ENCODE data around the gene TUBB4B.
A peak's percentile ranks its signal among the peaks of the same experiment; 100 is the strongest.

Gene TUBB4B

DNA sequence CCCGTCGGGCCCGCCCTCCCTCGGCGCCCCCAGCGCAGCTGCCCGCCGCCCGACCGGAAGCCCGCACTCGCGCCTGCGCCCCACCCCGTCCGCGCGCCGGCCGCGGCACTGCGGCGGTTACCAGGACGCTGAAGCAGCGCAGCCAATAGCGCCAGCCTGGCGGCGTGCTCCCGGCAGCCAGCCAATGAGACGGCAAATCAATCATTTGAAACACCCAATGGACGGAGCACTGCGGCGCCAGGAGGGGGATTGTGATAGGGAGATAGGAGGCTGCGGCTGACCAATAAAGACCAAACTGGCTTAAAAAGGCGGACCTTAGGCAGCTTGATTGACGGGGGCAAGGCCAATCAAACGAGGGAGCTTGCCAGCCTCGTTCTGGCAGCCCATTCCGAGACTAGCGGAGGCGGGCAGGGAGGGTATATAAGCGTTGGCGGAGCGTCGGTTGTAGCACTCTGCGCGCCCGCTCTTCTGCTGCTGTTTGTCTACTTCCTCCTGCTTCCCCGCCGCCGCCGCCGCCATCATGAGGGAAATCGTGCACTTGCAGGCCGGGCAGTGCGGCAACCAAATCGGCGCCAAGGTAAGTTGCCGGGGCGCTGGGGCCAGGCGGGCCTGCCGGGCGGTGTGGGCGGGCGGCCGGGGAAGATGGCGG lies at the start of gene TUBB4B:
Gene TUBB4B (plus strand): TSS at position 447 of the 649 bp plus-strand sequence. CDS start 74 bp downstream, at position 521.
- peak; percentile 100 for DNase-seq (ENCODE audit: low read depth)

DNA sequence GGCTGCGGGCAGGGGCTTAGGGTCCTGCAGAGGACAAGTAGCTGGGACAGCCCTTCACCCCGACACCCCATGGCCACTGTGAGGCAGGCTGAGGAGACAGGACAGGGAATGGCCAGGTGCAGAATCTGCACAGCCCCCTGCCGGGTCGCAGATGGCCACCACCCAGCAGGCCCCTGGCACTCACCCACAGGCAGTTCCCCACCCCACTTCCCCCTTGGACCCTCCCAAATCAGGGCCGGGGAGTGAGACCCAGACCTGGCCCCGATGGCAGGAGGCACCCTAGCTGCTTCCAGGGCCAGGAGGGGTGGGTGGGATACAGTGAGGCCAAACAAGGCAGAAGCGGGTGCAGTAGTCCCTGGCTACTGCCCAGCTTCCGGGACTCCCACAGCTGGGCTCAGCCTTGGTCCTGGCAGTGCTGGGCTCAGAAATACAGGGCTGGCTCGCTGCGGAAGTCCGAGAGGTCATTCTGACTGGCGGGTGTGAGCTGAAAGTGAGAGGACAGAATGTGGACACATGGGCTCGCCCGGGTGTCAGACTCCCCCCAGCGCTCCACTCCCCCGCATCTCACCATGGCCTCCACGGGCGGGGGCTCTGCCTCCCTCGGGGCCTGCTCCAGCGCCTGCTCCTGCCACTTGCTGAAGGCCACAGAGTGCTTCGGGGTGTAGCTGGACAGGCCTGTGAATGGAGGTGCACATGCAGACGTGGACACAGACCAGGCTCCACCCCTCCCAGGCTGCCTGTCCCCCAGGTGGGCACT lies 49.2 kb upstream of the TUBB4B start:
- no peak for DNase-seq (ENCODE audit: low read depth)

- no peak for DNase-seq (ENCODE audit: low read depth)
These were observed 48.7 kb upstream of the TUBB4B start for GRCh38 chr9:137192448-137192780.

- DNase-seq (ENCODE audit: low read depth) = no peak
These were observed 48.2 kb upstream of the TUBB4B start for GRCh38 chr9:137192859-137193258.

DNA sequence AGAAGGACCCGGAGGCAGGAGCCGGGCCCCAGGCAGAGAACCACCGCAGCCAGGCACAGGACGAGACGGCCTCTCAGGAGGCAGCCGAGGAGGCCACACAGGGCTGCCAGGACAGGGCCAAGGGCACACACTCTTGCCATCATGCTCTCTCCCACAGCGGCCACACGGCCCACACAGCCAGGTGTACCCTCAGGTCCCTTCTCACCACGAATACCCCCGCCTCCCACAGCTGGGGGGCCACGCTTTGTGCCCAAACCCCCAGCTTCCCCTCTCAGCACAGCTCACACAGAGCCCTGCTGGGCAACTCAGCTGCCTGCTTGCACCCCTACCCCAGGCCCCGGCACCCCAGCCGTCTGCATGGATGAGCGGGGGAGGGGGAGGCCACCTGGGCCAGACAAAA lies 47.3 kb upstream of the TUBB4B start:
- no peak for DNase-seq (ENCODE audit: low read depth)

DNA sequence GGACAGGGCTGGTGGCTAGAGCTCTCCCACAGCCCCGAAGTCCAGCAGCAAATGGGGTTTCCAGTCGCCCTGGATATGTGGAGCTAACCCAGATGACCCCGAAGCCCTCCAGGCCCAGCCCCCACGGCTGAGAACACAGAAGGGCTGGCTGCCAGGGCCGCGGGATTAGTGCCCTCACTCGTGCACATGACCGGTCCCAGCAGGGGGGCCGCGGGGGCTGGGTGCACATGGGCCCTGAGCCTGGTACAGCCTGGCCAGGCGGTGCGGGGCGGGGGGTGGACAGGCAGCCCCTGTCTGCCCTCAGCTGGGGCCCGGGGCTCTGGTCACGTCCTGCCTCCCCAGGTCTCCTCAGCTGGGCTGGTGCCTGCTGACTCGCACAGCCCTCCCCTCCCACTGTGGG lies 46.7 kb upstream of the TUBB4B start:
- no peak for DNase-seq (ENCODE audit: low read depth)

GRCh38 chr9:137194909-137195308 lies 46.2 kb upstream of the TUBB4B start:
- DNase-seq (ENCODE audit: low read depth) = no peak

DNA sequence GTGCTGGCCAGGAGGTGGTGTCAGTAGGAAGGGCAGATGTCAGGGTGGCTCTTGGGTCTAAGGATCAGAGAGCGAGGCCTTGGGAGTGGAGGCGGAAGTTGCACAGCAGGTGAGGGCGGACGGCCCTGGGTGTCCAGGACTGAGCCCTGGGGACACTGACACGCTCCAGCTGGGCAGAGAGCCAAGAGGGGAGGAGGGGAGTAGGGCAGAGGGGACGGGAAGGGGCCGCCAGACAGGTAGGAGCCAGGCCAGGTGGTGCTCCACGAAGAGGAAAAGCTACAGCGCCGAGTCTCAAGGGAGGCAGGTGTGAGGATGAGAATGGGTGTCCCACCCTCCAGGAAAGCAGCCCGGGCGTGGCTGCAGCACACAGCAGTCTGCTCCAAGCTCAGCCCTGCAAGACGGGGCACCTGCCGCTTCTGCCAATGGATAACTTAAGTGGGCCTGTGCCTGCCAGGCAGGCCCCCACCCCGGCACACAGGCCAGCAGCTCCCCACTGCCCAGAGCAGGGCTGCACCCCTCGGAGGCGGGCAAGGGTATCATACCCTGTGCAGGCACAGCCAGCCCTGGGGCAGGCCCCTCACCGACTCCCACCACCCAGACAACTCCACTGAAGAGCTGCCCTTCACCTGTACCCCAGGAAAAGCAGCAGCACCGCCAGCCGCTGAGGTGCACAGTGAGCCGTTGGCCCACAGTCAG lies 45.4 kb upstream of the TUBB4B start:
- DNase-seq (ENCODE audit: low read depth) = no peak

- no peak for DNase-seq (ENCODE audit: low read depth)
These were observed 42.8 kb upstream of the TUBB4B start for GRCh38 chr9:137198051-137198901.

GRCh38 chr9:137198902-137199283 lies 42.2 kb upstream of the TUBB4B start:
- no peak for DNase-seq (ENCODE audit: low read depth)

- DNase-seq (ENCODE audit: low read depth) = no peak
These were observed 41.5 kb upstream of the TUBB4B start for GRCh38 chr9:137199411-137200121.

- DNase-seq (ENCODE audit: low read depth) = peak; percentile 99
These were observed 40.5 kb upstream of the TUBB4B start, which contains the start of gene TPRN for GRCh38 chr9:137200311-137201204. Gene TPRN, minus strand, starts transcription at chr9:137200741. Its CDS starts 30 bp downstream, at chr9:137200711.

- no peak for DNase-seq (ENCODE audit: low read depth)
These were observed 39.8 kb upstream of the TUBB4B start for GRCh38 chr9:137201205-137201868.

DNA sequence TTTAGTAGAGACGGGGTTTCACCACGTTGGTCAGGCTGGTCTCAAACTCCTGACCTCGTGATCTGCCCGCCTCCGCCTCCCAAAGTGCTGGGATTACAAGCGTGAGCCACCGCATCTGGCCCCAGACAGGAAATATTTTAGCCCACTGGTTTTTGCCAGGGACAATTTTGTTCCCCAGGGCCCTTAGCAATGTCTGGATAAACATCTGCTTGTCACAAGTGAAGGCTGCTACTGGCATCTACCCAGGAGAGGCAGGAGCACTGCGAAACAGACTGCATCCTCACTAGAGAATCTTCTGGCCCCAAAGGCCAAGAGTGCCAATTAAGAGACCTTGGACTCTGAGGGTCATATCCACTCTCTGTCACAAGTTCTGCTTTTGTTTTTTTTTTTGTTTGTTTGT lies 38.1 kb upstream of the TUBB4B start:
- no peak for DNase-seq (ENCODE audit: low read depth)

GRCh38 chr9:137204731-137205125 lies 36.4 kb upstream of the TUBB4B start:
- DNase-seq (ENCODE audit: low read depth) = no peak

GRCh38 chr9:137205126-137206069 lies 35.7 kb upstream of the TUBB4B start, which contains the start of the genes NDOR1 and TMEM203:
Gene NDOR1, plus strand, starts transcription at chr9:137205700. Its CDS starts 78 bp downstream, at chr9:137205778.
Gene TMEM203, minus strand, starts transcription at chr9:137205648. Its CDS starts 234 bp downstream, at chr9:137205414.
- peak; percentile 66 for DNase-seq (ENCODE audit: low read depth)

DNA sequence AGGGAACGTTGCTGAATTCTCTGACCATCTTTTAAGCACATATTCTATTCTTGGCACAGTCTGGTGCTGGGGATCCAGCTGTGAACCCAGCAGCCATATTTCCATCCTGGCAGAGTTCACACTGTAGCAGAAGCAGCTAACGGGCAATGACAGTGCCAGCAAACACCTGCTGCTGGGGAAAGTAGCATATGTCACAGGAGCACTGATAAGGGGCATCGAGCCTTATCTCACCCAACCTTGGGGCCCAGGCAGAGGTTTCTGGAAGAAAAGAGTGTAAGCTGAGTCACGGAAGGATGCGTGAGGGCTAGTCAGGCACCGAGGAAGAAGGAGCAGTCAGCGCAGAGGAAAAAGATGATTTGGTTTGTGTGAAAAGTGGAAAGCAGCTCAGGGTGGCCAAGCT lies 34.5 kb upstream of the TUBB4B start:
- no peak for DNase-seq (ENCODE audit: low read depth)

DNA sequence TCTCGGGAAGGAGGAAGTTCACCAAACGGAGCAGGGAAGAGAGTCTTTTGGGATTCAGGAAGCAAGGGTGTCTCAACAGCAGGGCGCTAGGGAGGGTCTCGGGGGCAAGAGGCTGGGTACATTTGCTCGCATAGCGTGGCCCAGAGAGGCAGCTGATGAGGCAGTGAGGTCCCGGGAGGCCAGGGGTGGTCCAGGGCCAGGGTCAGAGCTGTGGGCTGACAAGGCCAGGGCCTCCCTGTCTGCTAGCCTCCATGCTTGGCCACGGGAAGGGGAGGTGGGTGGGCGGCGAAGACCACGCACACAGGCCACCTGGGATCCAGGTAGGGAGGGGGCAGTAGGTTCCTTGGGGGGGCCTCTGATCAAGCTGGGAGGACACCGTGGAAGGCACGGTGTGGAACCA lies 29.6 kb upstream of the TUBB4B start:
- no peak for DNase-seq (ENCODE audit: low read depth)

GRCh38 chr9:137212520-137212919 lies 28.6 kb upstream of the TUBB4B start:
- DNase-seq (ENCODE audit: low read depth) = no peak
